GM23248 (cell line): ENCODE data around the gene SEMA3C. TPM values are rescaled to one million over a fixed set of nuclear protein-coding genes. Genes with fewer than 3 reads are reported as not detected.
A peak's percentile ranks its signal among the peaks of the same experiment; 100 is the strongest.

Experiments
- DNase-seq: peaks from one replicate; pipeline ENCODE4 v3.0.0-alpha.2; 2015
- H2AFZ ChIP-seq: fragments of 200-600 bp; sonication (generic); 2 replicates; pipeline ENCODE4 v1.6.1; 2016; ENCODE audit warnings: antibody characterized with exemption
- H3F3A ChIP-seq: fragments of 200-600 bp; sonication (generic); 2 replicates; pipeline ENCODE4 v1.6.1; 2016; ENCODE audit warnings: mild to moderate bottlenecking, antibody characterized with exemption, mixed run types; ENCODE audit not compliant: insufficient read depth
- H3K27ac ChIP-seq: fragments of 200-600 bp; sonication (generic); 2 replicates; pipeline ENCODE4 v1.5.1; 2016; ENCODE audit warnings: mild to moderate bottlenecking
- H3K27me3 ChIP-seq: fragments of 200-600 bp; sonication (generic); replicated peaks from 2 replicates; pipeline ENCODE4 v1.6.1; 2016; ENCODE audit warnings: mild to moderate bottlenecking; ENCODE audit not compliant: insufficient read depth
- H3K36me3 ChIP-seq: fragments of 200-600 bp; sonication (generic); 2 replicates; pipeline ENCODE4 v1.6.1; 2016; ENCODE audit warnings: low read depth, mild to moderate bottlenecking
- H3K4me1 ChIP-seq: fragments of 200-600 bp; sonication (generic); 2 replicates; pipeline ENCODE4 v1.6.1; 2016; ENCODE audit warnings: mild to moderate bottlenecking; ENCODE audit not compliant: insufficient read depth
- H3K4me2 ChIP-seq: fragments of 200-600 bp; sonication (generic); one replicate; pipeline ENCODE4 v1.6.1; 2016; ENCODE audit warnings: mild to moderate bottlenecking; ENCODE audit not compliant: unreplicated experiment
- H3K4me3 ChIP-seq: fragments of 200-600 bp; sonication (generic); 2 replicates; pipeline ENCODE4 v1.5.1; 2016; ENCODE audit warnings: mild to moderate bottlenecking
- H3K79me2 ChIP-seq: fragments of 200-600 bp; sonication (generic); 2 replicates; pipeline ENCODE4 v1.6.1; 2016; ENCODE audit warnings: mild to moderate bottlenecking; ENCODE audit not compliant: insufficient read depth
- H3K9ac ChIP-seq: fragments of 200-600 bp; sonication (generic); 2 replicates; pipeline ENCODE4 v1.6.1; 2016; ENCODE audit warnings: mild to moderate bottlenecking
- H3K9me2 ChIP-seq: fragments of 200-600 bp; sonication (generic); 2 replicates; pipeline ENCODE4 v1.6.1; 2016; ENCODE audit warnings: mixed run types, mild to moderate bottlenecking, moderate library complexity; ENCODE audit not compliant: insufficient read depth
- H3K9me3 ChIP-seq: fragments of 200-600 bp; sonication (generic); one replicate; pipeline ENCODE4 v1.6.1; 2017; ENCODE audit warnings: low read depth
- H4K20me1 ChIP-seq: fragments of 200-600 bp; sonication (generic); 2 replicates; pipeline ENCODE4 v1.6.0; 2016; ENCODE audit not compliant: insufficient read depth
- EZH2 ChIP-seq: fragments of 200-600 bp; sonication (generic); IDR thresholded peaks from 2 replicates; pipeline ENCODE4 v1.6.1; 2018; ENCODE audit warnings: antibody characterized with exemption, mild to moderate bottlenecking; ENCODE audit not compliant: insufficient read depth, poor library complexity, severe bottlenecking
- EZH2phosphoT487 ChIP-seq: fragments of 200-600 bp; sonication (generic); IDR thresholded peaks from 2 replicates; pipeline ENCODE4 v1.6.1; 2018; ENCODE audit warnings: antibody characterized with exemption, moderate library complexity, mild to moderate bottlenecking, low read depth; ENCODE audit not compliant: insufficient read depth
- WGBS, 2 experiments: methylation state at CpG; one replicate each; pipeline ENCODE4 v1.1.6; 2015 to 2017; ENCODE audit warnings: low lambda C conversion rate in 2 of 2, low coverage in 1 of 2; ENCODE audit errors: missing lambda C conversion rate in 2 of 2; 5-methylcytosine and 5-hydroxymethylcytosine counted together
- in situ Hi-C: fragments of 300-500 bp; cut with MboI; formaldehyde crosslinking; loops from 2 replicates; pipeline ENCODE4 v1.15.0; 2020
- polyA plus RNA-seq: library from polyadenylated mRNA; unstranded; fragments of >200 nt; fragmentation: Nextera tagmentation; extraction: Ambion mirVana; gene quantifications from 2 replicates; pipeline ENCODE4 v1.2.1, GENCODE V29; 2016
- total RNA-seq: library from RNA; depleted of rRNA; stranded (reverse); fragments of >200 nt; shearing (Covaris generic); gene quantifications from 2 replicates; pipeline ENCODE4 v1.2.3, GENCODE V29; 2014

The SEMA3C gene
- total and polyA plus RNA-seq, 2 experiments from 2014 or later = 316 to 612 TPM

DNA sequence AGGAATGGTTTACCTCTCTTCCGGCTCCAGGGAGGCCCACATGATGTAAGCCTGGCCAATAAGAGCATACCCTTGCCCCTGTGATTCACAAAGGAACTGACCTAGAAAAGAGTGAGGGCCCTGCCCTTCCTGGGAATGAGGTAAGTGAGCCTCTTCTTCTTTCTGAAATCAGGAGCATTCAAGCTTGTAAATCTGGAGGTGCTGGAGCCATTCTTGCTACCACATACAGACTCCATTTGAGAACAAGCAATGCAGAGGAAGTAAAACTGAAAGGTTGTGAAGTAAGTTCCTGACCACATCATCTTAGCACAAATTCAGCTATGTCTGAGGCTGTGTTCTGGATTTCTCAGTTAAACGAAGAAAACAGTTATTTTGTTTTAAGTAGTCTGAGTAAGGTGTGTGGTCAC is 148.2 kb downstream of the SEMA3C start:
- Histone ChIP-seq H4K20me1 (no peaks in the 10 kb centered on the region), H3K4me3 (no peak overlapping the region), H3K27me3 (no peaks in the 10 kb centered on the region), H3K27ac (0 out of 2 replicates have a peak overlapping the region, but pooled peaks have one; percentile 8), H3K4me1 (peaks cover 28% of the 10 kb centered on the region), H3F3A (peaks cover 54% of the 10 kb centered on the region), H3K79me2 (peaks cover 27% of the 10 kb centered on the region), H3K4me2 (no peak overlapping the region), H3K9me3 (no peaks in the 10 kb centered on the region), H3K9ac (no peak overlapping the region), H2AFZ (no peak overlapping the region), H3K9me2 (no peaks in the 10 kb centered on the region), H3K36me3 (peaks cover 74% of the 10 kb centered on the region)
- WGBS, 2 experiments = 88 to 100% methylated on average over 2 of the region's 2 CpGs
- in situ Hi-C loops = no loop called here
- DNase-seq = no peak
- TF ChIP-seq EZH2 (no peak), EZH2phosphoT487 (no peak)

DNA sequence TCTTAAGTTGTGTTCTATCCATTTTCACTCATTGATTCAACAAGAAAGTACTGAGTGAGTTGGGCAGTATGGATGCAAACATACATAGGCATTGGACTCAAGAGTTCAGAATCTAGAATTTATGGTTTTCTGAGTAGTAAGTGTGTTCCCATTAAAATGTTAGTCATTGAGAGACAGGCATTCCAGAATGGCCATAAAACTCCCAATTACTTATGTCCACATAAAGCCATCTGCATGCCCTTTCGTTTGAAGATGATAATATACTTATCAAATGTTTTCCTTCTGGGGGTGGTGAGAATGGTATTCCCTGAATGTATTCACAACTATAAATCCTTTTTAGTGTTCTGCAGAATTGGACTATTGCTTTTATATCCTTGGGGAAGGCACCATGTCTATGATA is 148.8 kb downstream of the SEMA3C start:
- Histone ChIP-seq H3F3A (peaks cover 55% of the 10 kb centered on the region), H3K36me3 (peaks cover 73% of the 10 kb centered on the region), H3K79me2 (peaks cover 23% of the 10 kb centered on the region), H3K4me2 (no peak overlapping the region), H3K9me3 (no peaks in the 10 kb centered on the region), H3K4me1 (peaks cover 22% of the 10 kb centered on the region), H3K27ac (no peak overlapping the region), H3K27me3 (no peaks in the 10 kb centered on the region), H2AFZ (no peak overlapping the region), H3K4me3 (no peak overlapping the region), H3K9me2 (no peaks in the 10 kb centered on the region), H4K20me1 (no peaks in the 10 kb centered on the region), H3K9ac (no peak overlapping the region)
- in situ Hi-C loops = no loop called here
- no peak for DNase-seq
- WGBS, 2 experiments = 90 to 95% methylated on average over 1 of the region's 1 CpG
- TF ChIP-seq EZH2 (no peak), EZH2phosphoT487 (no peak)

DNA sequence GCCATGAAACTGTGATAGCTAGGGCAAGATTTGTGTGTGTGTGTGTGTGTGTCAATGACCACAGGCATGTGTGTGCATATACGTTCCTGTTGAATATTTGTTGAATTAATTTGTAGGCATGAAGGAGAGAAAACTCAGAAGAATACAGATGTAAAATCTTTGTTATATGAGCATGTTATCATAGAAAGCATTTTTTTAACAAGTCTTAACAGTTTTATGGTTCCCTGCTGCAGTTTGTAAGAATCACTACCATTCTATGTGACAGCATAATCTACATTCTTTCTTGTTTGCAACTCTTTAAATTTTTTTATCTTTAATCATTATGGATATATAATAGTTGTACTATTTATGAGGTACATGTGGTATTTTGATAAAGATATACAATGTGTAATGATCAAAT is 150.1 kb downstream of the SEMA3C start:
- no peaks in the 10 kb centered on the region for H3K9me2 ChIP-seq
- H3F3A ChIP-seq = peaks cover 54% of the 10 kb centered on the region
- peaks cover 20% of the 10 kb centered on the region; the same call in 1 of the 2 replicates for H3K4me1 ChIP-seq
- H3K9ac ChIP-seq = no peak overlapping the region
- no peak for DNase-seq
- H2AFZ ChIP-seq = no peak overlapping the region
- no peaks in the 10 kb centered on the region for H3K9me3 ChIP-seq
- TF ChIP-seq EZH2phosphoT487 (no peak), EZH2 (no peak)
- H3K27ac ChIP-seq = no peak overlapping the region
- 94 to 100% methylated on average over 1 of the region's 1 CpG for WGBS, 2 experiments
- H3K79me2 ChIP-seq = peaks cover 20% of the 10 kb centered on the region
- no peaks in the 10 kb centered on the region for H4K20me1 ChIP-seq
- in situ Hi-C loops = no loop called here
- H3K4me3 ChIP-seq = no peak overlapping the region
- peaks cover 75% of the 10 kb centered on the region for H3K36me3 ChIP-seq
- H3K27me3 ChIP-seq = no peaks in the 10 kb centered on the region
- no peak overlapping the region for H3K4me2 ChIP-seq

DNA sequence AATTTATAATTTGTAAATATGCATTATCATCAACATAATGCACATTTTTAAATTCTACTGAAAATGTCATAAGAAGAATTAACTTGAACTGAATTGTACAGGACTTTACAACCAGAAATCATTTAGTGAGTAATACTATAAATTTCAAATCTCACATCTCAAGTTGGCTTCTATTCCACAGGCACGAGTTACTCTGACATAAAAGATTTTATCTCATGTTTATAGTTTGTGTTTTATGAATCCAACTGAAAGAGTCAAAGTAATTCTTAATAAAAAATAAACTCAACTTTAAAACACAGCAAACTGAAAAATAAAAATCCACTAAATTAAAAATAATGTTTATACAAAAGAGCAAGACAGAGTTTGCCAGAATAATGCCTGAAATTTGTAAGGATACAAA is 151.2 kb downstream of the SEMA3C start:
- no peaks in the 10 kb centered on the region for H3K9me3 ChIP-seq
- no peak for DNase-seq
- no peak for TF ChIP-seq EZH2
- no peak for TF ChIP-seq EZH2phosphoT487
- H3K27me3 ChIP-seq = no peaks in the 10 kb centered on the region
- peaks cover 20% of the 10 kb centered on the region; the same call in 1 of the 2 replicates for H3K79me2 ChIP-seq
- no peaks in the 10 kb centered on the region for H3K9me2 ChIP-seq
- H3K27ac ChIP-seq = no peak overlapping the region
- in situ Hi-C loops = no loop called here
- peaks cover 52% of the 10 kb centered on the region for H3F3A ChIP-seq
- H4K20me1 ChIP-seq = no peaks in the 10 kb centered on the region
- no peak overlapping the region for H3K9ac ChIP-seq
- no peak overlapping the region for H3K4me2 ChIP-seq
- no peak overlapping the region for H2AFZ ChIP-seq
- peaks cover 75% of the 10 kb centered on the region for H3K36me3 ChIP-seq
- H3K4me3 ChIP-seq = no peak overlapping the region
- peaks cover 20% of the 10 kb centered on the region; the same call in 1 of the 2 replicates for H3K4me1 ChIP-seq
- 12 to 20% methylated on average over 1 of the region's 1 CpG for WGBS, 2 experiments

DNA sequence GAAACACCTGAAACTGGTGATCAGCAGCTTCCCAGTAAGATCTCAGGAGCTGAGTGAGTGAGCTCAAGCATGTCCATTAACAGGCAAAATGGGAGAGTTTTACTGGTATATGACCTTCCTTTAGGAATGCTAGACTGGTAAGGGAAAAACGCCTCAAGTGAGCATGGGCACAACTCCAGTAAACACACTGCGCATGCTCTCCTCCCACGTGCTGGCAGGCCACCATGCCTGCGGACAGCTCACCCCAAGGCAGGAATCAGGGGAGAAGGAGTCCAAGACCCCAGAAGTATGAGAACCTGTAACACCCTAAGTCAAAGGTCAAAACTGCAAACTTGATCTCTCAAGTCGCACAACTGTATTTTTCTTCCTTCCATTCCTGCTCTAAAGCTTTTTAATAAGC is 152.1 kb downstream of the SEMA3C start:
- H3K4me3 ChIP-seq = no peak overlapping the region
- no peak overlapping the region for H3K9ac ChIP-seq
- H3K4me1 ChIP-seq = peaks cover 20% of the 10 kb centered on the region; the same call in 1 of the 2 replicates
- no peak overlapping the region for H3K4me2 ChIP-seq
- peaks cover 50% of the 10 kb centered on the region for H3F3A ChIP-seq
- no peaks in the 10 kb centered on the region for H4K20me1 ChIP-seq
- no peak for TF ChIP-seq EZH2phosphoT487
- TF ChIP-seq EZH2 = no peak
- 88 to 90% methylated on average over 5 of the region's 5 CpGs for WGBS, 2 experiments
- no peaks in the 10 kb centered on the region for H3K9me2 ChIP-seq
- H3K27me3 ChIP-seq = no peaks in the 10 kb centered on the region
- H3K36me3 ChIP-seq = peaks cover 78% of the 10 kb centered on the region
- no peak overlapping the region for H3K27ac ChIP-seq
- H3K79me2 ChIP-seq = peaks cover 20% of the 10 kb centered on the region; the same call in 1 of the 2 replicates
- no peak overlapping the region for H2AFZ ChIP-seq
- no peak for DNase-seq
- H3K9me3 ChIP-seq = no peaks in the 10 kb centered on the region
- in situ Hi-C loops = no loop called here
